GM12875 (cell line): Measurements from ENCODE around the gene KRT80.

Experiments
- H3K4me3 ChIP-seq: one replicate; pipeline ENCODE4 v1.5.1; 2011; ENCODE audit warnings: low read depth, low read length, control low read depth
- TF ChIP-seq, protein P1 (sequence below): IDR thresholded peaks from 2 replicates; pipeline ENCODE4 v1.5.1; 2011; ENCODE audit warnings: low read depth, mild to moderate bottlenecking, control low read depth, inconsistent platforms, low read length, moderate library complexity, borderline replicate concordance; ENCODE audit not compliant: insufficient read depth

Gene KRT80

DNA sequence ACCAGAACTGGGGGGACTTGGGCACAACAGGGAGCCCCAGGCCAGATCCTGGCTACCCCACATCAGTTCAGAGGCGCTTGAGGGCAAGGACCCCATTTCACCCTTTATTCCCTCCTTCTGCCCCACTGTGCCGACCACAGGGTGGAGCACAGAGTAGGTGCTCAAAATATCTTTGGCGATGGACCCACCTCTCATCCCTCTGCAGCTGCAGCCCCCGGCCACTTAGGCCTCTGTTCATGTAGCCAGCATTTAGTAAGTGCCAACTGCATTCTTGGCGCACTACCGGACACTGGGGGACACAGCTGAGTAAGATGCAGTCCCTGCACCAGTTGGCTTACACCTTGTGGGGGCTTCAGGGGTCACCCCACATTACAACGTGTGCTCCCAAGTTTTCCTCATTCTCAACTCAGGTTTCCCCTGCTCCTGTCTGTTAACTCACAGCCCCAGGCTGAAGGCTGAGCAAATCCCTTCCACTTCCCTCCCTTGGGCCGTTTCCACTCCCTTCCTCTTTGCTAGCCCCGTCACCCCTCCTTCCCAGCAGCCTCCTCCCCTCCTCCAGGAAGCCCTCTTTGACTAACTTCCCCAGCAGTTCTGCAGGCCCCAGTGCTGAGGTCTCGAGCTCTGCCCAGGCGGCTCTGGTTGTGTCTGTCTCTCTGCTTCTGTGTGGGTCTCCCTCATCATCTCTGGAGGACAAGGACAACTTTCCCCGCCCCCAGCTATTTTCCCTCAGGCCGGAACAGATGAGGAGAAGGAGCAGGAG, 26.5 kb downstream of the KRT80 start:
- TF ChIP-seq, protein P1, sequence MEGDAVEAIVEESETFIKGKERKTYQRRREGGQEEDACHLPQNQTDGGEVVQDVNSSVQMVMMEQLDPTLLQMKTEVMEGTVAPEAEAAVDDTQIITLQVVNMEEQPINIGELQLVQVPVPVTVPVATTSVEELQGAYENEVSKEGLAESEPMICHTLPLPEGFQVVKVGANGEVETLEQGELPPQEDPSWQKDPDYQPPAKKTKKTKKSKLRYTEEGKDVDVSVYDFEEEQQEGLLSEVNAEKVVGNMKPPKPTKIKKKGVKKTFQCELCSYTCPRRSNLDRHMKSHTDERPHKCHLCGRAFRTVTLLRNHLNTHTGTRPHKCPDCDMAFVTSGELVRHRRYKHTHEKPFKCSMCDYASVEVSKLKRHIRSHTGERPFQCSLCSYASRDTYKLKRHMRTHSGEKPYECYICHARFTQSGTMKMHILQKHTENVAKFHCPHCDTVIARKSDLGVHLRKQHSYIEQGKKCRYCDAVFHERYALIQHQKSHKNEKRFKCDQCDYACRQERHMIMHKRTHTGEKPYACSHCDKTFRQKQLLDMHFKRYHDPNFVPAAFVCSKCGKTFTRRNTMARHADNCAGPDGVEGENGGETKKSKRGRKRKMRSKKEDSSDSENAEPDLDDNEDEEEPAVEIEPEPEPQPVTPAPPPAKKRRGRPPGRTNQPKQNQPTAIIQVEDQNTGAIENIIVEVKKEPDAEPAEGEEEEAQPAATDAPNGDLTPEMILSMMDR, result no peak
- no peak overlapping the region for H3K4me3 ChIP-seq

DNA sequence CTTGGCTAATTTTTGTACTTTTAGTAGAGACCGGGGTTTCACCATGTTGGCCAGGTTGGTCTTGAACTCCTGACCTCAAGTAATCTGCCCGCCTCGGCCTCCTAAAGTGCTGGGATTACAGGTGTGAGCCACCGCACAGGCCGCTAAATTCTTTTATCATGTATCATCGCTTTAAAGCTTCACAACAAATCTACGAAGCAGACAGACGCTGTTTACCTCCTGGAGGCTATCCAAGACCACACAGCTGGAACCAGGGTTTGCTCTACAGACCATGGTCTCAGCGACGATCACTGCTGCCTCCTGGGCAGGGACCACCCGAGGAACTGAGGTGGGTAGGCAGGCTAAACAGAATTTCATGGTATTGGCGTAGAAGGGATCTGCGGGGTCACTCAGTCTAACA, 27.2 kb downstream of the KRT80 start:
- TF ChIP-seq, protein P1, result no peak
- H3K4me3 ChIP-seq, result no peak overlapping the region

GRCh38 chr12:52162981-52163380, 28.8 kb downstream of the KRT80 start:
- TF ChIP-seq, protein P1, result no peak
- no peak overlapping the region for H3K4me3 ChIP-seq

GRCh38 chr12:52160200-52160599, 31.6 kb downstream of the KRT80 start:
- TF ChIP-seq, protein P1, result no peak
- H3K4me3 ChIP-seq, result no peak overlapping the region

- no peak overlapping the region for H3K4me3 ChIP-seq
- TF ChIP-seq, protein P1, result no peak
These were observed 34.2 kb downstream of the KRT80 start for GRCh38 chr12:52157566-52158150.

DNA sequence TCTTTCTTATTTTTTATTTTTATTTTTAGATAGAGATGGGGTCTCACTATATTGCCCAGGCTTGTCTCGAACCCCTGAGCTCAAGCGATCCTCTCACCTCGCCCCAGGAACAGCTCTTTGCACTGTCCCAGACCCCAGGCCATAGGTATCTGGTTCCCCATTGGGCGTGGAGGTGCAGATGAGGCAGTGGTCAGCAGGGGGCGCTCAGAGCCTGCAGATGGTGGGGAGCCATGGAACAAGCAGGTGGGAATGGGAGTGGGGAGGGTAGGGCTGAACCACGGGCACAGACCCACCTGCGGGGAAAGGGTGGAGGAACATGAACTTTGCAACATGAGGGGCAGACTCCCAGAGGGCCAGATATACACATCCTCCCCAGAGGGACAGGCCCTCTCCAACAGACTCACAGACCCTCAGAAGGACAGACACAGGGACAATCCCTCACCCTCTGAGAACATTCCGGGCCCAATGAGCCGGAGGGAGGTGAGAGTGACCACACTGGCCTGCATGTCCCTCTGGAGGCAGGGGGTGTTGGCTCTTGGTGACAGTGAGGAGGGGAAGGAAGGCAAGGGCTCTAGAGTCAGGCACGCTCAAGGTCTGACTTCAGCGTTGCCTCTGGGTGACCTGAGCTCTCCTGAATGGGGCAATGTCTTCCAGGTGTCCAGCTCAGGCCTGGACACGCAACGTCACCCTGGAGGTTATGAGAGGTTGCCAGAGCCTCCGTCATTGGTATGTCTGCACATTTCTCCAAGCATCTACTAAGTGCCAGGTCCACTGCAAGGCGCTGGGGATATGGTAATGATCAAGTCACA, 34.9 kb downstream of the KRT80 start:
- no peak overlapping the region for H3K4me3 ChIP-seq
- TF ChIP-seq, protein P1, result peak; percentile 90
